Loucy (cell line): ENCODE measurements around the gene SEC14L1.

ENCODE experiments used
- EZH2phosphoT487 ChIP-seq: fragments of 200-600 bp; IDR thresholded peaks from 2 replicates; pipeline ENCODE4 v1.6.1; 2018; ENCODE audit warnings: antibody characterized with exemption, mild to moderate bottlenecking, moderate library complexity, borderline replicate concordance
- TF ChIP-seq, protein P1 (sequence below): fragments of 200-600 bp; sonication (generic); conservative IDR thresholded peaks from 2 replicates; pipeline ENCODE4 v1.5.1; 2014; ENCODE audit warnings: mild to moderate bottlenecking, antibody characterized with exemption, low read length

DNA sequence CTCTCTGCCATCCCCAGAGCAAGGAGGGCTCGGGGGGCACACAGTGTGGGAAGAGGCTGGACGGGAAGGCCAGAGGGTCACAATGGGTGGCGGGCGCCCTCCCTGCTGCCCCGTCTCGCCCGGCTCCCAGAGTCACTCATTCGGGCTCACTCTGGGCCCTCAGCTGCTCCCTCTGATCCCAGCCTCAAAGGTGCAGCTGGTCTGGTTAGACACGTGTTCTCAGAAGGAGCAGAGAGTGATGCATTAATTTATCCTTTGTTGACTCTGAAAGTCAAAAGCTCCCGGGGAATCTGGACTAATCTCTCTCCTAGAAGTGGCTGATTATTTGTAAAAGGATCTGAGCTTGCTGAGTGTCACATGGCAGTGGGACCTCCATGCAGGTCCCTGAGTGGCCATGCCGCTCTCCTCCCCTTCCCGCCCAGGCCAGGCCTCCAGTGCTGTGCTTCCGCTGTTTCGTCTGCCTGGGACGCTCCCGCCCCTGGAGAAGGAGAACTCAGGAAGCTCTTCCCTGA lies 87.5 kb downstream of the SEC14L1 start:
- TF ChIP-seq, protein P1, sequence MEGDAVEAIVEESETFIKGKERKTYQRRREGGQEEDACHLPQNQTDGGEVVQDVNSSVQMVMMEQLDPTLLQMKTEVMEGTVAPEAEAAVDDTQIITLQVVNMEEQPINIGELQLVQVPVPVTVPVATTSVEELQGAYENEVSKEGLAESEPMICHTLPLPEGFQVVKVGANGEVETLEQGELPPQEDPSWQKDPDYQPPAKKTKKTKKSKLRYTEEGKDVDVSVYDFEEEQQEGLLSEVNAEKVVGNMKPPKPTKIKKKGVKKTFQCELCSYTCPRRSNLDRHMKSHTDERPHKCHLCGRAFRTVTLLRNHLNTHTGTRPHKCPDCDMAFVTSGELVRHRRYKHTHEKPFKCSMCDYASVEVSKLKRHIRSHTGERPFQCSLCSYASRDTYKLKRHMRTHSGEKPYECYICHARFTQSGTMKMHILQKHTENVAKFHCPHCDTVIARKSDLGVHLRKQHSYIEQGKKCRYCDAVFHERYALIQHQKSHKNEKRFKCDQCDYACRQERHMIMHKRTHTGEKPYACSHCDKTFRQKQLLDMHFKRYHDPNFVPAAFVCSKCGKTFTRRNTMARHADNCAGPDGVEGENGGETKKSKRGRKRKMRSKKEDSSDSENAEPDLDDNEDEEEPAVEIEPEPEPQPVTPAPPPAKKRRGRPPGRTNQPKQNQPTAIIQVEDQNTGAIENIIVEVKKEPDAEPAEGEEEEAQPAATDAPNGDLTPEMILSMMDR: no peak
- TF ChIP-seq EZH2phosphoT487: no peak
